NCI-H1092 (cell line): ENCODE data around the gene CCDC17.
A peak's percentile ranks its signal among the peaks of the same experiment; 100 is the strongest.

Source experiments
- DNase-seq: peaks from one replicate; lab custom pipeline; 2025; lab: John Stamatoyannopoulos, UW

CCDC17 gene

DNA sequence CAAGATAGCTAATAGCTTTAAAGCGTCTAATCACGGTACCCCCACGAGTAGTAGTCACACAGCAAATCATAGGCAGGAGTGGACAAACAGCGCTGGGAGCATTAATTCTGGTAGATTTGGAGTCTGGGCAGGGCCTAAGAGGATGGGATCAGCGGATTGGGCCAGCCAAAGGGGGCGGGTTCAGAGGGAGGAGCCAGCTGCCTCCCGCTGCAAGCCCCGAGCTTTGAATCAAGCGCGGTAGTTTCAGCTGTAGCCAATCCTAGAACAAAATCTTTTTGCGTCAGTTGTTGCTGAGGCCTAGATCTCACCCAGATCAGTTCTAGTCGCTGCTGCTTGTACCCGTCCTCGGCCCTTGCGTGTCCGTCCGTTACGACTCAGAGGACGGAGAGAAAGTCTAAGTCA, 40.6 kb downstream of the CCDC17 start:
- DNase-seq, result peak; percentile 100

DNA sequence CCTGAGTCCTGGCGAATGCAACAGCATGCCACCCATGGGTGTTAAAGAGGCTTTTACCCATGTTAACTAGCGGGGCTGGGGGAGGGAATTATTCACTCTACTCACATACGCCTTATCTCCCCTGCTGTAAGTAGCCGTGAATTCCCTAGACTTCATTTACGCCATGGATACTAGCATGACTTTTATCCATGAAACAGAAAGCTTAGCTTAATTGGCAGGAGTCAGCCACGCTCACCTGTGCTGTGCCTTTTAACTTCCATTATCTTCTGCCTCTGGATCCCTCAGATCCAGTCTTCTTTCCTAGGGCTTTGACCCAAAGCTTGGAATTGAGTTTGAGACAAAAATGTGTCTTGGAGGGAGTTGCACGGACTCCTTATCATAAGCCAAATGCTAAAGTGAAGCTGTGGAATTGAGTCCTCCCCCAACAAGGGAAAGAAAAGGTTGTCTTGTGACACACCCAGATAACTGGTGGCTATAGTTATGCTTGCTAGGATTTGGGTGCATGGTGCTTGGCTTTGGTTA, 49.7 kb downstream of the CCDC17 start:
- no peak for DNase-seq

DNA sequence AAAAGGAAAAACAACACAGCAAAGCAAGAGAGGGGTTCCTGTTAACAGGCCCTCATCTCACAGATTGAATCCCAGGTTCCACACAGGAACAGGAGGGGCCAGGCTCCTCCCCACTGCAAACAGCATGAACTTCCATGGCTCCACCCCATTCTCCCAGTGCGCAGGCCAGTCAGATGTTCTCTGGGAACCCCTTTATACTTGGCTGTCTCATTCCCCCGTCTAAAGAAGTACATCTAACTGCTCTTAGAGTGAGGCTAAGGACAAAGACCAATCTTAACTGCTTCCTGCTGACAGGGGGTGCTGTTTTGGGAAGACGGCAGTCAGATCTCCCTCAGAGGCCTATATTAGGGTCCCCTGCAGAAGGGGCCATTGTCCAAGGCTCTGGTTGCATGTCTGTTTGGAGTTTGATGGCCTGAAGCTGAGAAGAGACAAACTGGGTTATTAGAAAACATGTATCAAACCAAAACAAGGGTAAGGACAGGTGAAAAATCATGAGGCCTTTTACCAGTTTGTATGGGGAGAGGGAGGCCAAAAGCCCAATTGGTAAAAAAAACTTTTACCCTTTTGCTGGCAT, 50.5 kb downstream of the CCDC17 start:
- DNase-seq, result no peak

DNA sequence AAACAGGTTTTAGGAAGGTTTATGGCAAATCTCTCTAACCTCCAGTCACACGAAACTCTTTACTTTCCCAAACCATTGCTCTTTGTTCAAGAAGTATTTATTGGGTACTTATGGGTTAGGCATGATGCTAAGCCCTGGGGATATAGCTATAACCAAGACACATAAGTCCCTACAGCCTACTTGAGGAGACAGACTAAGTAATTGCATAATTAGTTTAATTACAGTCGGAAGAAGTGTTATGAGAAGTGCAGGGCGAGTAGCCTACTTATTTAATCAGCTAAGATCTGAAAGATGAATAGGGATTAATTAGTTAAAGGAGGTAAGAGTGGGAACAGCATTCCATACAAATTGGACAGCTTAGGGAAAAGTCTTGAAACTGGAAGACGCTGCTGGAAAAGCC, 53.2 kb downstream of the CCDC17 start:
- DNase-seq, result no peak
